GM12875 (cell line): ENCODE measurements around the gene MYOG.

ENCODE experiments used
- H3K4me3 ChIP-seq: one replicate; pipeline ENCODE4 v1.5.1; 2011; ENCODE audit warnings: low read depth, low read length, control low read depth
- TF ChIP-seq, protein P1 (sequence below): IDR thresholded peaks from 2 replicates; pipeline ENCODE4 v1.5.1; 2011; ENCODE audit warnings: low read depth, mild to moderate bottlenecking, control low read depth, inconsistent platforms, low read length, moderate library complexity, borderline replicate concordance; ENCODE audit not compliant: insufficient read depth

The MYOG gene

DNA sequence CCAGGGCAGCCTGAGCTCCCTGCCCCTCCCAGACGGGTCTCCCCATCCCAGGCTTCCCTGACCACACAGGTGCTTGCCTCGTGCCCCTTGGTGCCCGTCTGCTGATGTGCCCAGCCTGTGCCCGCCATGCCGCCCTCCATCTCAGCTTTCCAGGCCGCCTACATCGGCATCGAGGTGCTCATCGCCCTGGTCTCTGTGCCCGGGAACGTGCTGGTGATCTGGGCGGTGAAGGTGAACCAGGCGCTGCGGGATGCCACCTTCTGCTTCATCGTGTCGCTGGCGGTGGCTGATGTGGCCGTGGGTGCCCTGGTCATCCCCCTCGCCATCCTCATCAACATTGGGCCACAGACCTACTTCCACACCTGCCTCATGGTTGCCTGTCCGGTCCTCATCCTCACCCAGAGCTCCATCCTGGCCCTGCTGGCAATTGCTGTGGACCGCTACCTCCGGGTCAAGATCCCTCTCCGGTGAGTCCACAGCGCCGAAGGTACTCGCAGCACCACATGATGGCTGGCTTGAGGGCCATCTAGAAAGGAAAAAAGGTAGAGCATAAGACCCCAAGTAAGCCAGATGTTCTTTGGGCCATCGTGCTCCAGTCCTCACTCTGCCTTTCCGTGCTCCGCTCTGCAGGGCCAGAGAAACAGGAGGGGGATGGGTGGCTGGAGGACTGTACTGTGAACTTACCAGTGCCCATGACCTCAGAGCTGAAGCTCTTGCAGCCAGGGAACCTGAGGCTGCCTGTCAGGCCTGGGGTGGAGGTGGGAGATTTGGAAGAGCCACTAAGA lies 43.1 kb upstream of the MYOG start:
- TF ChIP-seq, protein P1, sequence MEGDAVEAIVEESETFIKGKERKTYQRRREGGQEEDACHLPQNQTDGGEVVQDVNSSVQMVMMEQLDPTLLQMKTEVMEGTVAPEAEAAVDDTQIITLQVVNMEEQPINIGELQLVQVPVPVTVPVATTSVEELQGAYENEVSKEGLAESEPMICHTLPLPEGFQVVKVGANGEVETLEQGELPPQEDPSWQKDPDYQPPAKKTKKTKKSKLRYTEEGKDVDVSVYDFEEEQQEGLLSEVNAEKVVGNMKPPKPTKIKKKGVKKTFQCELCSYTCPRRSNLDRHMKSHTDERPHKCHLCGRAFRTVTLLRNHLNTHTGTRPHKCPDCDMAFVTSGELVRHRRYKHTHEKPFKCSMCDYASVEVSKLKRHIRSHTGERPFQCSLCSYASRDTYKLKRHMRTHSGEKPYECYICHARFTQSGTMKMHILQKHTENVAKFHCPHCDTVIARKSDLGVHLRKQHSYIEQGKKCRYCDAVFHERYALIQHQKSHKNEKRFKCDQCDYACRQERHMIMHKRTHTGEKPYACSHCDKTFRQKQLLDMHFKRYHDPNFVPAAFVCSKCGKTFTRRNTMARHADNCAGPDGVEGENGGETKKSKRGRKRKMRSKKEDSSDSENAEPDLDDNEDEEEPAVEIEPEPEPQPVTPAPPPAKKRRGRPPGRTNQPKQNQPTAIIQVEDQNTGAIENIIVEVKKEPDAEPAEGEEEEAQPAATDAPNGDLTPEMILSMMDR = no peak
- H3K4me3 ChIP-seq = no peak overlapping the region

DNA sequence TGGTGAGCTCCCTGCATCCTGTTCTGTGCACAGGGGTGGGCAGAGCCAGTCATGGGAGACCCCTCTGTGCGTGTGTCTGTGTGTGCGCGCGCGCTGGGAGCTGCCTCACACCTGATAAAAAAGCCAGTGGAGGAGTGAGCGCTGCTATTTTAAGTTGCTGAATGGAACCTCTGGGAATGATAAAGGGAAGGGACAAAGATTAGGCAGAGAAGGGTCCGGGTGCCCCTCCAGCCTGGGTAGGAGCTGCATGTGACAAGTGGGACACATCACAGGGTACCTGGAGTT lies 42.6 kb upstream of the MYOG start:
- TF ChIP-seq, protein P1 = no peak

DNA sequence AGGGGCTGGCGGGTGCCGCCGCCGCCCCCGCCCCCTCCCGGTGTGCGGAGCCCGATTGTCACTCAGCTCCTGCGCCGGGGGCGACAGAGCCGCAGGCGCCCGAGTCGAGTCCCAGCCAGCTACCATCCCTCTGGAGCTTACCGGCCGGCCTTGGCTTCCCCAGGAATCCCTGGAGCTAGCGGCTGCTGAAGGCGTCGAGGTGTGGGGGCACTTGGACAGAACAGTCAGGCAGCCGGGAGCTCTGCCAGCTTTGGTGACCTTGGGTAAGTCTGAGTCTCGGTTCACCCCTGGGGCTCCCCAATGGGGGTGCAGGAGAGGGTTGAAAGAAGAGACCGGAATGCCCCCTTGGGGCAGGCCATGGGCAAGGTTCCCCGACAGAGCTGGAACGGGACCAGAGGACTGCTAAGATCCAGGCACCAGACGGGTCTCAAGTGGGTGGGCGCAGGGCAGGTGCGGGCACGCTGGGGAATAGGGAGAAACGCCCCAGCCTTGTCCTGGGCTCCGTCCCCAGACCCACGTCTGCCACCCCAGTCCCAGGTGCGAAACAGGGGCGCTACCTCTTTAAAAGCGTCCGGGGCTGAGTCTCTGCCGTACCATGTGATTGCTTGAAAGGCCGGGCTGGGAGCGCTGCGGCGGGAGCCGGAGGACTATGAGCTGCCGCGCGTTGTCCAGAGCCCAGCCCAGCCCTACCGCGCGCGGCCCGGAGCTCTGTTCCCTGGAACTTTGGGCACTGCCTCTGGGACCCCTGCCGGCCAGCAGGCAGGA lies 42.0 kb upstream of the MYOG start, which contains the start of gene ADORA1:
ADORA1 (plus strand) TSS at position 61 of the 765 bp plus-strand sequence. CDS start 1,116 bp downstream, outside the sequence.
- TF ChIP-seq, protein P1 = no peak
- H3K4me3 ChIP-seq = no peak within 1 kb of the TSS

More for the DNA sequence above, 42.6 kb upstream of the MYOG start:
- no peak overlapping the region for H3K4me3 ChIP-seq

DNA sequence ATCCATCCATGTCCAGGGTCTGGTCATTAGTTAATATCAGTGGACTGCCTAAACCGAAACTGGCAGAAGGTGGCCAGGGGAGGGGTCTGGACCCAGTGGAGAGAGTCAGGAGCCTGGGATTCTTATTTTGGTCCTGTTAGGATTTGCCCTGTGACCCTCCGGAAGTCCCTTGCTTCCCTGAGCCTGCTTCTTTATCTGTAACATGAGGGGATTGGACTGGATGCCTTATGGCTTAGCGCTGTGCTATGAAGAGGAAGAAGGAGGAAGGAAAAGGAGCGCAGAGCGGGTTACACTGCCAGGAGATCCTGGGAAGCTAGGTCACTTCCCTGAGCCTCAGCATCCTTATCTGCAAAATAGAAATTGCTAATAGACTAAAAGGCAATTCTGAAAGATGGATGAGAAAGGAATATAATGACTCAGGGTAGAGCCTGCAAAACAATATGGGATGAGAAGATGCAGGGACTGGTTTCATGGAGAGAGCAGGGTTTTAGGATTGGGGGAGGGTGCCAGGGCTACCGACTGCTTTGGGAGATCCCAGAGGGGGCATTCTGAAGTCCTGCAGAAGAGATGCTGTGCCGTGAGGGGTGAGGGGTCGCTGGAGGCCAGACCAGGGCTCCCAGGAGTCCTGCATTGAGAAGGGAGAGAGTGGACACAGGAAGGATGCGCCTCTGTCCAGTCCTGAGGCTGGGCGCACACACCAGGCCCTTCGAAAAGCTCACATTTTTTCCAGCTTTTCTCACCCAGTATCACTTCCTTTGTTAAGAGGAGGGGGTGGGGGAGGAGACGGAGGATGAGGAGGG lies 41.3 kb upstream of the MYOG start:
- no peak overlapping the region for H3K4me3 ChIP-seq
- TF ChIP-seq, protein P1 = no peak

DNA sequence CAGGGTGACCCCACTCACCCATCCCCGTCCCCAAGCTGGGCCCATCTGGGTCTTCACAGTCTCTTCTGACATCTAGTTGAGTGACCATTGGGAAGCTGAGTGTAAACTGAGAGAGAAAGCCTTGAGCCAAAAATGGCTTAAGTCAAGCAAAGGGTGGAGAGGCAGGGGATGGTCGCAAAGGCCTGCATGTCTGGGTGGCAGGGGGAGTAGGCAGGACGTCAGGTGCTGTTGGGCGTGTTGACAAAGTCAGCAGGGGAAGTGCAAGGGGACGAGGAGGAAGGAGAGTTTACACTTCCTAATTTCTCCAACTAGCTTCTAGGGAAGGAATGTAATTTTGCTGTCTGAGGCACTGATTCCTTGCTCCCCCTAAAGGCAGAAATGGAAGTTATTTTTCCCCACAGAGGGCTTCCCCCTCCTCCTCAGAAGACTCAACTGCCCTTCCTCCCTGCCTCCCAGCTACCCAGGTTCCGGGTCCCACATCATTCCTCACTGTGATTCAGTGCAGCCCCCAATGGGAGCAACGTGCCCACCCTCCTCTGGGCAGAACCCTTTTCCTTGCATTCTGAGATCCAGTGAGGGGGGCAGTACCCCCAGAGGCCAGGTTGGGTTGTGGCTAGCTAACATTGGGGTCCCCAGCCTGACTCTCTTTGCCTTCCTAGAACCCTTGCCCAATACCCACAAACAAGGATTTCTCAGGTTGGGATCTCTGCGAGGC lies 40.5 kb upstream of the MYOG start:
- TF ChIP-seq, protein P1 = no peak
- H3K4me3 ChIP-seq = no peak overlapping the region

DNA sequence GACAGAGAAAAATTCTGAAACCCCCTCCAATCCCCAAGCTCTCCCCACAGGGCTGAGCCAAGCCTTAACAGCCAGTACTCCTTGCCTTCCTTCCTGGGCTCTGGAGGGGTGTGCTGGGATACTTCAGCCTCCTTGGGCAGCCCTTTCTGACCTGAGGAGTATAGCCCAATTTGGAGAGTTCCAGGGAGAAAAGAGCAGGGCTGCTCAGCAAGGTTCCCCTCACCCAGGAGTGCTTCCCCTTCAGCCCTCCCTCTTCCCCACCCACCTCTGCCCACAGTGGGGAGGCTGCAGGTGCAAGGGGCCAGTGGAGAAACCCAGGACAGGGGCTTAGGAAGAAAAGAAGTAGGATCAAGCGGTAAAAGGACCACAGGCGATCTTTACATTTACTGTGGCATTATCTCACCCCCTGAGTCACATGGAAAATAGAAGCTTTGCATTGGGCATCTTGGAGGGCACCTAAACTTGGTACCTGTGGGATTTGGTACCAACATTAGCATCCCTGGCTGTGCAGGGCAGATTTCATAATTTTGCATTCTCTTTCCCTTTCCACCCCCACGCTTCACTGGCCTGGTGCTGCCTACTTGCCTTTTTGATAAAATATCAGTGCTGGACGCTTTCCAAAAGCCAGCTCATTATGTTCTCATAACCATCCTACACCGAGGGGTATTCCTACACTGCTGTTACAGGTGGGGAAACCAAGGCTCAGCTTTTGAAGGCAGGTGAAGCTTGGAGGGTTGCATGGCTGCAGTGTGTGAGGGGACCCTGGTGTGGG lies 38.9 kb upstream of the MYOG start:
- TF ChIP-seq, protein P1 = no peak

More for the DNA sequence above, 38.9 kb upstream of the MYOG start:
- no peak overlapping the region for H3K4me3 ChIP-seq
